Esophagus muscularis mucosa (tissue), 4 donors: ENCODE measurements around the gene GTF2H1. TPM values are rescaled to one million over a fixed set of nuclear protein-coding genes. Genes with fewer than 3 reads are reported as not detected.

Experiments
- DNase-seq: peaks from one replicate; pipeline ENCODE4 v3.0.0-alpha.2; 2017; ENCODE audit errors: extremely low spot score
- H3K27ac ChIP-seq, 4 donors: fragments of 200-600 bp; sonication (generic); replicated peaks in 1 of 4; 1 replicate in 3 of 4; 2 replicates in 1 of 4; pipeline ENCODE4 v1.5.1; 2016 to 2019; ENCODE audit warnings: mild to moderate bottlenecking in 1 of 4
- H3K27me3 ChIP-seq, 4 donors: fragments of 200-600 bp; sonication (generic); one replicate each; pipeline versions ENCODE4 v1.5.1 to v1.6.0; 2016 to 2019
- H3K36me3 ChIP-seq, 4 donors: fragments of 200-600 bp; sonication (generic); one replicate each; pipeline ENCODE4 v1.5.1; 2016 to 2019
- H3K4me1 ChIP-seq, 4 donors: fragments of 200-600 bp; sonication (generic); one replicate each; pipeline ENCODE4 v1.5.1; 2016 to 2019
- H3K4me3 ChIP-seq, 4 donors: fragments of 200-600 bp; sonication (generic); 1 replicate in 2 of 4; 2 replicates in 2 of 4; pipeline ENCODE4 v1.5.1; 2016 to 2019; ENCODE audit warnings: mild to moderate bottlenecking in 4 of 4, moderate library complexity in 1 of 4
- H3K9me3 ChIP-seq, 4 donors: fragments of 200-600 bp; sonication (generic); 1 replicate in 3 of 4; 2 replicates in 1 of 4; pipeline ENCODE4 v1.5.1; 2016 to 2019
- EP300 ChIP-seq: sonication (generic); formaldehyde crosslinking; IDR thresholded peaks from one replicate; pipeline ENCODE4 v1.6.1; 2017; ENCODE audit warnings: antibody characterized with exemption
- POLR2A ChIP-seq: fragments of 450-650 bp; IDR thresholded peaks from one replicate; pipeline ENCODE4 v1.6.1; 2017; ENCODE audit warnings: antibody characterized with exemption, moderate library complexity, mild to moderate bottlenecking, low read depth
- POLR2AphosphoS5 ChIP-seq, 2 donors: sonication (generic); formaldehyde crosslinking; IDR thresholded peaks; one replicate each; pipeline ENCODE4 v1.6.1; 2017; ENCODE audit warnings: antibody characterized with exemption in 2 of 2
- WGBS: methylation state at CpG from one replicate; pipeline ENCODE4 v1.1.5; 2018; 5-methylcytosine and 5-hydroxymethylcytosine counted together
- intact Hi-C: fragments of 100-400 bp; cut with DNase I; formaldehyde crosslinking; loops from one replicate; pipeline ENCODE4 v1.15.1; 2023
- total RNA-seq, 4 donors: library from RNA; depleted of rRNA; stranded (reverse); fragments of >200 nt; gene quantifications; one replicate each; pipeline versions ENCODE4 v1.1.0 to v1.2.1, GENCODE V29; 2016
- TF ChIP-seq, protein P1 (sequence below), 3 experiments: fragments of 200-600 bp in 2 of 3; fragments of 450-650 bp in 1 of 3; sonication (generic) in 2 of 3; IDR thresholded peaks; one replicate each; pipeline ENCODE4 v1.5.1; 2017 to 2019; ENCODE audit warnings: antibody characterized with exemption in 3 of 3, mild to moderate bottlenecking in 2 of 3, moderate library complexity in 1 of 3

Gene GTF2H1
- total RNA-seq, 4 donors from 2014 or later: 40.3 to 56.7 (median 48.3) TPM

DNA sequence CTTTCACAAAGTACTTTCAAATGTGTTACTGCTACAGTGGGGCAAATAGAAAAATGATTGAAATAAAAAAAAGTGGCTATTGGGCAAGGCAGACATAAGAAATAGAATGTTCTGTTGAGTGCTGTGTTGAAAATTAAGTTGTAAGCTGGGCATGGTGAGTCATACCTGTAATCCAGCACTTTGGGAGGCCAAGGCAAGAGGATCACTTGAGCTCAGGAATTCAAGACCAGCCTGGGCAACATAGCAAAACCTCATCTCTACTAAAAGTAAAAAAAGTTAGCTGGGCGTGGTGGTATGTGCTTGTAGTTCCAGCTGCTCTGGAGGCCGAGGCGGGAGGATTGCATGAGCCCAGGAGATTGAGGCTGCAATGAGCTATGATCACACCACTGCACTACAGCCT, 45.1 kb downstream of the GTF2H1 start:
- intact Hi-C loops: no loop called here
- 96% methylated on average over 3 of the region's 3 CpGs for WGBS

DNA sequence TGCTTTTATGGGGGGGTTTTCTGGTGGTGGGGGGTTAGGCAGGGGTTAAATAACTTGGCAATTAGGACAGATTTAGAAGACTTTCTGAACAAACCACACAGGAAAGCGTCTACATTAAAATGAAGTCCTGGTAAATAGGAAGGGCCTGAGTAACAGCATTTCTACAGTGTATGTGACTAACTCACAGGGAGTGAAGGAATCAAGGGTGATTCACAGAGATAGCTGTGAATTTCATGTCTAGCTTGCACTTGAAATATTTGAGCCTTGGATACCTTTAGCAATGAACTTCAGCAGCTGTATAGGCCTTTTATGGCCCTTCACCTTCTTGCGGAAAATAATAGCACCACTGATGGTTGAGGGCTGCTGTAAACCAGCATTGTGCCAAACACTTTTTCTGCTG, 45.9 kb downstream of the GTF2H1 start:
- Histone ChIP-seq H3K36me3 (peaks cover 13 to 53% (median 42%) of the 10 kb centered on the region in 4 donors), H3K9me3 (no peaks in the 10 kb centered on the region)
- intact Hi-C loops: no loop called here

More for the DNA sequence above, 45.1 kb downstream of the GTF2H1 start:
- no peak for DNase-seq
- no peaks in the 10 kb centered on the region for H3K9me3 ChIP-seq
- TF ChIP-seq, protein P1, sequence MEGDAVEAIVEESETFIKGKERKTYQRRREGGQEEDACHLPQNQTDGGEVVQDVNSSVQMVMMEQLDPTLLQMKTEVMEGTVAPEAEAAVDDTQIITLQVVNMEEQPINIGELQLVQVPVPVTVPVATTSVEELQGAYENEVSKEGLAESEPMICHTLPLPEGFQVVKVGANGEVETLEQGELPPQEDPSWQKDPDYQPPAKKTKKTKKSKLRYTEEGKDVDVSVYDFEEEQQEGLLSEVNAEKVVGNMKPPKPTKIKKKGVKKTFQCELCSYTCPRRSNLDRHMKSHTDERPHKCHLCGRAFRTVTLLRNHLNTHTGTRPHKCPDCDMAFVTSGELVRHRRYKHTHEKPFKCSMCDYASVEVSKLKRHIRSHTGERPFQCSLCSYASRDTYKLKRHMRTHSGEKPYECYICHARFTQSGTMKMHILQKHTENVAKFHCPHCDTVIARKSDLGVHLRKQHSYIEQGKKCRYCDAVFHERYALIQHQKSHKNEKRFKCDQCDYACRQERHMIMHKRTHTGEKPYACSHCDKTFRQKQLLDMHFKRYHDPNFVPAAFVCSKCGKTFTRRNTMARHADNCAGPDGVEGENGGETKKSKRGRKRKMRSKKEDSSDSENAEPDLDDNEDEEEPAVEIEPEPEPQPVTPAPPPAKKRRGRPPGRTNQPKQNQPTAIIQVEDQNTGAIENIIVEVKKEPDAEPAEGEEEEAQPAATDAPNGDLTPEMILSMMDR (IDR thresholded peaks at IDR 0.05): no peak
- H3K4me1 ChIP-seq: no peaks in the 10 kb centered on the region
- peaks cover 17 to 61% (median 50%) of the 10 kb centered on the region in 4 donors for H3K36me3 ChIP-seq
- no peak overlapping the region for H3K4me3 ChIP-seq
- no peak overlapping the region for H3K27ac ChIP-seq
- no peaks in the 10 kb centered on the region for H3K27me3 ChIP-seq

DNA sequence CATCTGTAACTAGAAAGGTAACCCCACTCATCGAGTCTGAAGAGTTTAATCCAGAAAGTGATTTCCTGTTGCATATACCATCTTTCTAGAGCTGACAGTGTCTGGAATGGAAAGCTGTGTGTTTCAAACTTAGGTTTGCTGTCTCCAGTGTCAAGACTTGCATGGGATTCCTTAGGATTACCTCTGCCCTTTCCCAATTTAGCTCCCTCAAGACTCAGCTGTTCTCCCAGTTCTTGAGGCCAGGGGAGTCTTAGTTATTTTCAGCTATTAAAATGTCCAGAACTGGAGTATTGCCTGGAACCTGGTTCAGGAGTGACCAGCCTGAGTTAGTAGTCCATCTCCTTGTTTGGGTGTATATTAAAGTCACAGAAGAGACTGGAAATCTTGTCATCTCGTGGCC, 47.0 kb downstream of the GTF2H1 start:
- TF ChIP-seq POLR2A: no peak
- no peak for TF ChIP-seq EP300
- no peak for TF ChIP-seq POLR2AphosphoS5 (IDR thresholded peaks at IDR 0.05)
- TF ChIP-seq, protein P1 (IDR thresholded peaks at IDR 0.05): no peak
- Histone ChIP-seq H3K36me3 (peaks cover 13 to 42% (median 31%) of the 10 kb centered on the region in 4 donors), H3K27me3 (no peaks in the 10 kb centered on the region), H3K27ac (no peak overlapping the region), H3K4me3 (no peak overlapping the region), H3K4me1 (no peaks in the 10 kb centered on the region), H3K9me3 (no peaks in the 10 kb centered on the region)
- 79% methylated on average over 2 of the region's 2 CpGs for WGBS
- intact Hi-C loops: no loop called here
- DNase-seq: no peak

More for the DNA sequence above, 45.9 kb downstream of the GTF2H1 start:
- TF ChIP-seq POLR2AphosphoS5 (IDR thresholded peaks at IDR 0.05) (no peak), POLR2A (no peak), EP300 (no peak)
- TF ChIP-seq, protein P1 (IDR thresholded peaks at IDR 0.05): no peak
- DNase-seq: no peak
- H3K4me3 ChIP-seq: no peak overlapping the region
- no peaks in the 10 kb centered on the region for H3K4me1 ChIP-seq
- no peak overlapping the region for H3K27ac ChIP-seq
- 74% methylated on average over 2 of the region's 2 CpGs for WGBS
- H3K27me3 ChIP-seq: no peaks in the 10 kb centered on the region

DNA sequence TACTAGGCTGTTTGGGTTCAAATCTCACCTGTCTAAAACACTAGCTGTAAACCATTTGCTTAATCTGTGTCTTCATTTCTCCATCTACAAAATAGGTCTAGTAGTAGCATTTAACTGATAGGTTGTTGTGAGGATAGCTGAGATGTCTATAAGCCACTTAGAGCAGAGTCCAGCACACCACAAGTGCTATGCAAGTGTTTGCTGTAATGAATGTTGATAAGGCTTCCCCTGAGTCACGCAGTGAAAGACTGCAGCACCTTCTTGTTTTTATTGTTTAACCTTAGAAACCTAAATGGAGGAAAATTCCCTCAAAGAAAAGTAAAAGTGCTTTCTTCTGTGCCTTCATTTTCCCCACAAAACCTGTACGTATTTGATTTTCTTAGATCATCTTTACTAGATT, 48.9 kb downstream of the GTF2H1 start:
- Histone ChIP-seq H3K36me3 (peaks cover 3 to 23% (median 13%) of the 10 kb centered on the region in 4 donors), H3K27ac (no peak overlapping the region), H3K4me3 (no peak overlapping the region), H3K9me3 (no peaks in the 10 kb centered on the region), H3K4me1 (no peaks in the 10 kb centered on the region), H3K27me3 (no peaks in the 10 kb centered on the region)
- WGBS: 88% methylated on average over 2 of the region's 2 CpGs
- TF ChIP-seq POLR2AphosphoS5 (IDR thresholded peaks at IDR 0.05): no peak
- TF ChIP-seq POLR2A: no peak
- no peak for TF ChIP-seq EP300
- TF ChIP-seq, protein P1 (IDR thresholded peaks at IDR 0.05): no peak
- DNase-seq: no peak
- intact Hi-C loops: no loop called here

DNA sequence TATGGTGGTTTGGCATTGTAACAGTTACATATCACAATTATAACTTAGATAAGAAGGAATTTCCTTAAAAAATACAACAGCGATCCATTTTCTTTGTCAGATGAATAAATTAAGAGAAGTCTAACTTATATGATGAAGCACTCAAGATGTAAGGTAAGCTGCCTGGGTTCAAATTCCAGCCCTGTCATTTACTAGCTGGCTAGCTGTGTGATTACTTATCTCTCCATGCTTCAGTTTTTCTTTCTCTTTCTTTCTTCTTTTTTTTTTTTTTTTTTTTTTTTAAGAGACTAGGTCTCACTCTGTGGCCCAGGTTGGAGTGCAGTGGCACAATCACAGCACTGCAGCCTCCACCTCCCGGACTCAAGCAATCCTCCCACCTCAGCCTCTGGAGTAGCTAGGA, 49.8 kb downstream of the GTF2H1 start:
- Histone ChIP-seq H3K27ac (no peak overlapping the region), H3K4me3 (no peak overlapping the region), H3K4me1 (no peaks in the 10 kb centered on the region), H3K9me3 (no peaks in the 10 kb centered on the region), H3K36me3 (peaks cover 0 to 15% (median 4%) of the 10 kb centered on the region in 4 donors), H3K27me3 (no peaks in the 10 kb centered on the region)
- TF ChIP-seq, protein P1 (IDR thresholded peaks at IDR 0.05): no peak
- TF ChIP-seq EP300 (no peak), POLR2AphosphoS5 (IDR thresholded peaks at IDR 0.05) (no peak), POLR2A (no peak)
- WGBS: 98% methylated on average over 2 of the region's 2 CpGs
- intact Hi-C loops: no loop called here
- DNase-seq: no peak
